ENCODE data around the gene FXYD5.

The FXYD5 gene

GRCh38 chr19:35116072-35116801 is 38.3 kb upstream of the FXYD5 start:
- Histone ChIP-seq H3K4me3 (ENCODE audit: low read length) (no peak overlapping the region), H2AFZ (ENCODE audit: low read length) (no peak overlapping the region), H3K9me3 (replicated peaks; ENCODE audit: insufficient read depth, low read length) (no peaks in the 10 kb centered on the region), H3K36me3 (replicated peaks; ENCODE audit: insufficient read depth, low read length) (no peaks in the 10 kb centered on the region), H4K20me1 (ENCODE audit: insufficient read depth, low read length) (no peaks in the 10 kb centered on the region), H3K4me2 (ENCODE audit: low read depth, low read length) (no peak overlapping the region), H3K4me1 (ENCODE audit: low read length) (no peaks in the 10 kb centered on the region), H3K27ac (ENCODE audit: low read length) (no peak overlapping the region), H3K9me2 (replicated peaks; ENCODE audit: insufficient read depth, low read length) (no peaks in the 10 kb centered on the region), H3F3A (ENCODE audit: insufficient read depth, low read length) (no peaks in the 10 kb centered on the region), H3K9ac (ENCODE audit: low read length) (no peak overlapping the region), H3K27me3 (replicated peaks; ENCODE audit: insufficient read depth, low read length) (peaks cover 71% of the 10 kb centered on the region), H3K79me2 (ENCODE audit: low read length) (no peaks in the 10 kb centered on the region)
- no peak for TF ChIP-seq EZH2phosphoT487 (IDR thresholded peaks at IDR 0.05; ENCODE audit: low read length)
- no peak for TF ChIP-seq CTCF (IDR thresholded peaks at IDR 0.05; ENCODE audit: low read length)
- TF ChIP-seq EZH2 (optimal IDR thresholded peaks at IDR 0.05; ENCODE audit: low read depth, low read length), result no peak
- no peak for DNase-seq

- no peak overlapping the region for H3K27ac ChIP-seq (ENCODE audit: low read length)
- TF ChIP-seq EZH2 (optimal IDR thresholded peaks at IDR 0.05; ENCODE audit: low read depth, low read length) (no peak), CTCF (IDR thresholded peaks at IDR 0.05; ENCODE audit: low read length) (no peak), EZH2phosphoT487 (IDR thresholded peaks at IDR 0.05; ENCODE audit: low read length) (no peak)
- H3K9ac ChIP-seq (ENCODE audit: low read length), result no peak overlapping the region
- H3K4me3 ChIP-seq (ENCODE audit: low read length), result no peak overlapping the region
- no peaks in the 10 kb centered on the region for H3K4me1 ChIP-seq (ENCODE audit: low read length)
- DNase-seq, result no peak
- H3K9me2 ChIP-seq (replicated peaks; ENCODE audit: insufficient read depth, low read length), result no peaks in the 10 kb centered on the region
- H3F3A ChIP-seq (ENCODE audit: insufficient read depth, low read length), result no peaks in the 10 kb centered on the region
- peaks cover 73% of the 10 kb centered on the region for H3K27me3 ChIP-seq (replicated peaks; ENCODE audit: insufficient read depth, low read length)
- H3K79me2 ChIP-seq (ENCODE audit: low read length), result no peaks in the 10 kb centered on the region
- H3K4me2 ChIP-seq (ENCODE audit: low read depth, low read length), result no peak overlapping the region
- no peaks in the 10 kb centered on the region for H3K36me3 ChIP-seq (replicated peaks; ENCODE audit: insufficient read depth, low read length)
- H4K20me1 ChIP-seq (ENCODE audit: insufficient read depth, low read length), result no peaks in the 10 kb centered on the region
- no peak overlapping the region for H2AFZ ChIP-seq (ENCODE audit: low read length)
- H3K9me3 ChIP-seq (replicated peaks; ENCODE audit: insufficient read depth, low read length), result no peaks in the 10 kb centered on the region
These were observed 37.4 kb upstream of the FXYD5 start for GRCh38 chr19:35117116-35117515.

- Histone ChIP-seq H3K36me3 (replicated peaks; ENCODE audit: insufficient read depth, low read length) (no peaks in the 10 kb centered on the region), H3F3A (ENCODE audit: insufficient read depth, low read length) (no peaks in the 10 kb centered on the region), H3K27me3 (replicated peaks; ENCODE audit: insufficient read depth, low read length) (peaks cover 73% of the 10 kb centered on the region), H3K4me3 (ENCODE audit: low read length) (no peak overlapping the region), H3K9ac (ENCODE audit: low read length) (no peak overlapping the region), H3K27ac (ENCODE audit: low read length) (no peak overlapping the region), H3K4me1 (ENCODE audit: low read length) (no peaks in the 10 kb centered on the region), H3K4me2 (ENCODE audit: low read depth, low read length) (no peak overlapping the region), H3K79me2 (ENCODE audit: low read length) (no peaks in the 10 kb centered on the region), H4K20me1 (ENCODE audit: insufficient read depth, low read length) (no peaks in the 10 kb centered on the region), H2AFZ (ENCODE audit: low read length) (no peak overlapping the region), H3K9me3 (replicated peaks; ENCODE audit: insufficient read depth, low read length) (no peaks in the 10 kb centered on the region), H3K9me2 (replicated peaks; ENCODE audit: insufficient read depth, low read length) (no peaks in the 10 kb centered on the region)
- DNase-seq, result no peak
- no peak for TF ChIP-seq EZH2phosphoT487 (IDR thresholded peaks at IDR 0.05; ENCODE audit: low read length)
- no peak for TF ChIP-seq CTCF (IDR thresholded peaks at IDR 0.05; ENCODE audit: low read length)
- no peak for TF ChIP-seq EZH2 (optimal IDR thresholded peaks at IDR 0.05; ENCODE audit: low read depth, low read length)
These were observed 36.7 kb upstream of the FXYD5 start for GRCh38 chr19:35117799-35118198.

Data from MM.1S (cell line).